ENCODE measurements around the gene AKR1C4.
"Not testable (repeated sequence)": the region's sequence is repeated elsewhere in the genome, so short reads cannot be mapped to it uniquely, and the experiment has no call there.

The AKR1C4 gene

DNA sequence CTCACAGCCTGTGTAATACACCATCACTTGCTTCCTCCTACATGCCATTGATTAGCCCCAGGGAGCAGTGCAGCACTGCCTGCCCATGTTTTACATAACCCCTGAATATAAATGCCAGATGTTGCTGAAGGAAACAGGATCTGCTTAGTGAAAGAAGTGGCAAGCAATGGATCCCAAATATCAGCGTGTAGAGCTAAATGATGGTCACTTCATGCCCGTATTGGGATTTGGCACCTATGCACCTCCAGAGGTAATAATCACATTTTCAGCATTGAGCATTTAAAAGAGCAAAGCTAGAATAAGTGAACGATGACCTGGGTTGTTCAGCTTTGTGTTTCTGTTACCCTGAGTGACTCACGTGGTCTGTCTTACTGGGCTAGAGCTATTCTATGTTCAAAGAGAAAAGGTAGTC is at the start of gene AKR1C4:
TSS of gene AKR1C4 (plus strand) at position 136 of the 412 bp plus-strand sequence. CDS start at position 167, 31 bp downstream.
- H3K36me3 ChIP-seq (ENCODE audit: insufficient read depth, low read length), result no peaks in the 10 kb centered on the region
- H3K4me1 ChIP-seq (ENCODE audit: insufficient read depth, low read length), result no peaks in the 10 kb centered on the region
- H3K9ac ChIP-seq (ENCODE audit: low read depth, low read length), result no peak within 1 kb of the TSS

DNA sequence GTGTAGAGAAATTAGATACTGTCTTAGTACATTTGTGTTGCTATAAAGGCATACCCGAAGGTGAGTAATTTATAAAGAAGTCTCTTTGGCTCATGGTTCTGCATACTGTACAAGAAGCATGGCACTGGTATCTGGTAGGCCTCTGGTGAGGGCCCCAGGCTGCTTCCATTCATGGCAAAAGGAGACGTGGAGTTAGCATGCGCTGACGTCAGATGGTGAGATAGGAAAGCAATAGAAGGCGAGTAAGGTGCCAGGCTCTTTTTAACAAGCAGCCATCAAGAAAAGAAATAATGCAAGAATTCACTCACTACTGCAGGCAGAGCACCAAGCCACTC is 49.8 kb upstream of the AKR1C4 start:
- Histone ChIP-seq H3K9me3 (ENCODE audit: control insufficient read depth, insufficient read depth, low read length) (0 out of 2 replicates have a peak, but pooled peaks cover 2% of the 10 kb centered on the region), H3K36me3 (ENCODE audit: insufficient read depth, low read length) (no peaks in the 10 kb centered on the region), H3K4me1 (ENCODE audit: insufficient read depth, low read length) (no peaks in the 10 kb centered on the region), H3K9ac (ENCODE audit: low read depth, low read length) (no peak overlapping the region)

More for the DNA sequence above, at the start of gene AKR1C4:
- no peaks in the 10 kb centered on the region for H3K9me3 ChIP-seq (ENCODE audit: control insufficient read depth, insufficient read depth, low read length)

- Histone ChIP-seq H3K9me3 (ENCODE audit: control insufficient read depth, insufficient read depth, low read length) (0 out of 2 replicates have a peak, but pooled peaks cover 2% of the 10 kb centered on the region), H3K36me3 (ENCODE audit: insufficient read depth, low read length) (no peaks in the 10 kb centered on the region), H3K9ac (ENCODE audit: low read depth, low read length) (no peak overlapping the region), H3K4me1 (ENCODE audit: insufficient read depth, low read length) (no peaks in the 10 kb centered on the region)
These were observed 49.2 kb upstream of the AKR1C4 start for GRCh38 chr10:5147255-5147980.

DNA sequence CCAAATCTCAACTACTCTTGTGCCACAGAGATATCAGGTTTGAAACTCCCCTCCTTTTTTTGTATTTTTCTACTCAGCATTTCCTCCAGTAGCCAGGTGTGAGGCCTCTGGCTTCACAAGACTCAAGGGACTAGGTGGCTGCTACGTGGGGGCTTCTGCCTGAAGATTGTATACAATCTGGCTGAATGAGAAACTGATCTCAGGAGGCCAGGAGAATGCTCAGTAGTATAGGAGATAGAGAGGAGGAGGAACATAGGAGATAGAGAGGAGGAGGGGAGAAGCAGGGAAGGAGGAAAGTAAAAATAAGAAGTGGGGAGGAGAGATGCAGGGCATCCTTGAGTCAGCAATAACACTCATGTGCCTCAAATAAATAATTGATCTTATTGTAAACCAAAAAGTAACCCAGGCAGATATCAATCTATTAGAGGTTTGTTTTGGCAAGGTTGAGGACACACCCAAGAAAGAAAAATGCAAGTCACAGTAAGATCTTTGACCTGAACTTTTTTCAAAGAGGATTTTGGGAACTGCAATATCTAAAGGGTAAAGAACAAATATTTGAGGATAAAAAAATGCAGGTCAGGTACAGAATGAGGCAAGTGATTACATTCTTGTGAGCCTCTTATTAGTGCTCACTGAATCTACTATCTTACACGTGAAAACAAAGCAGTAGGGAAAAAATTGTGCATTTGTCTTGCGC is 48.5 kb upstream of the AKR1C4 start:
- Histone ChIP-seq H3K36me3 (ENCODE audit: insufficient read depth, low read length) (no peaks in the 10 kb centered on the region), H3K9me3 (ENCODE audit: control insufficient read depth, insufficient read depth, low read length) (peaks cover 4% of the 10 kb centered on the region; the same call in 1 of the 2 replicates), H3K9ac (ENCODE audit: low read depth, low read length) (no peak overlapping the region), H3K4me1 (ENCODE audit: insufficient read depth, low read length) (no peaks in the 10 kb centered on the region)

DNA sequence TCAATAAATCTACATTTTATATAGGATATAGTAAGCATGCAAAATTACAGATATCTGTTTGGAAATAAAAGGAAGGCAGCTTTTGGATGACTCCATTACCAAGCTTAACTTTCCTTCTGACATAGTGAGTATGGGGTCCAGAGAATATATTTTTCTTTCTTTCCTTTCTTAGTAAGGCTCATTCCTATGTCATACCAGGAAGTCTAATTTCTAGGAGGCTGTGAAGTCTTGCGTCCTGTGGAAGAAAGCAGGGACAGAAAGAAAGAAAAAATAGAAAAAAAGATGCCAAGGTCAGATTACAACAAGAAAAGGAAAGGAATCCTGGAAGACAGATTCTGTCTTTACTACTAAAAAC is 48.0 kb upstream of the AKR1C4 start:
- H3K4me1 ChIP-seq (ENCODE audit: insufficient read depth, low read length), result no peaks in the 10 kb centered on the region
- no peak overlapping the region for H3K9ac ChIP-seq (ENCODE audit: low read depth, low read length)
- H3K36me3 ChIP-seq (ENCODE audit: insufficient read depth, low read length), result no peaks in the 10 kb centered on the region
- H3K9me3 ChIP-seq (ENCODE audit: control insufficient read depth, insufficient read depth, low read length), result peaks cover 4% of the 10 kb centered on the region; the same call in 1 of the 2 replicates

DNA sequence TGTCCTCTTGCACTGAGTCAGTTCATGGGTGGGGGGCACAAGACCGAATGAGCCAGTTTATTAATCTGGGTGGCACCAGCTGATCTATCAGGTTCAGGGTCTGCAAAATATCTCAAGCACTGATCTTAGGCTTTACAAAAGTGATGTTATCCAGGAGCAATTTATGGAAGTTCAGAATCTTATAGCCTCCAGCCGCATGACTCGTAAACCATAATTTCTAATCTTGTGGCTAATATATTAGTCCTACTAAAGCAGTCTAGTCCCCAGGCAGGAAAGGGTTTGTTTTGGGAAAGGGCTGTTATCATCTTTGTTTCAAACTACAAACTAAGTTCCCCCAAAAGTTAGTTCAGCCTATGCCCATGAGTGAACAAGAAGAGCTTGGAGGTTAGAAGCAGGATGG is 45.6 kb upstream of the AKR1C4 start:
- peaks cover 4% of the 10 kb centered on the region; the same call in 1 of the 2 replicates for H3K9me3 ChIP-seq (ENCODE audit: control insufficient read depth, insufficient read depth, low read length)
- H3K9ac ChIP-seq (ENCODE audit: low read depth, low read length), result no peak overlapping the region
- no peaks in the 10 kb centered on the region for H3K36me3 ChIP-seq (ENCODE audit: insufficient read depth, low read length)
- no peaks in the 10 kb centered on the region for H3K4me1 ChIP-seq (ENCODE audit: insufficient read depth, low read length)

DNA sequence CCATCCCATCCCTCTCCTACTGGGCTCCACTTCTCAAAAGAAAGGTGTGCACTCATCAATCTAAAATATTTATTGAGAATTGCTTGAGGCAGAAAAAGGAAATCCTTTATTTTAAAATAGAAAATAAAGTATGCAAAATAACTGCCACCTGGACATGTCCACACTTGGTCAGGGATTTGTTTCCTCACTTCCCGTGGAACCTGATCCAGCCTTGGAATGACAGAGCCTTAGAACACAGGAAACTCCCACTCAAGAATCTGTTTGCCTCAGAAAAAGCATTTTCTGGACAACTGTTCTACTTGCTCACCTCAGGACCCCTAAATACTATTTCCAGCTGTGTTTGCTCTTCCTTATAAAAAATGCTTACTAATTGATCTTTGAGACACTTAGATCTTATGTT is 40.7 kb upstream of the AKR1C4 start:
- no peaks in the 10 kb centered on the region for H3K36me3 ChIP-seq (ENCODE audit: insufficient read depth, low read length)
- peaks cover 2% of the 10 kb centered on the region; the same call in 1 of the 2 replicates for H3K9me3 ChIP-seq (ENCODE audit: control insufficient read depth, insufficient read depth, low read length)
- H3K9ac ChIP-seq (ENCODE audit: low read depth, low read length), result no peak overlapping the region
- H3K4me1 ChIP-seq (ENCODE audit: insufficient read depth, low read length), result no peaks in the 10 kb centered on the region

DNA sequence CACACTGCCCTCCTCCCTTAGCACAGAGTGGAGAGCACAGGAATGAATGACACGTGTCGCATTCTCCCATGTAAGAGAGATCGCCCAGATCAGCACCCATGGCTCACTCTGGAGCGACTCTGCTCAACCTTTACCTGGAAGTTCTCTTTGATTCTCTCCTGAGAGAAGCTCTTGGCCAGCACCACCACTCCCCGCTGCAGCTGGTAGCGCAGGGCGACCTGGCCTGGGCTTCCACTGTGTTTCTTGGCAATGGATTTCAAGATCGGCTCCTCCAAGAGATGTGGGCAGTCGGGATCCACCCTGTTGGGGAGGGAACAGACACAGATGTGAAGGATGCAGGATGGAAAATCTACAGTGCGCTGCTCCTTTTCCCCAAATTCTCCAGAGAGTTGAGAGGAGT is 39.1 kb upstream of the AKR1C4 start:
- Histone ChIP-seq H3K36me3 (ENCODE audit: insufficient read depth, low read length) (no peaks in the 10 kb centered on the region), H3K4me1 (ENCODE audit: insufficient read depth, low read length) (no peaks in the 10 kb centered on the region), H3K9ac (ENCODE audit: low read depth, low read length) (no peak overlapping the region), H3K9me3 (ENCODE audit: control insufficient read depth, insufficient read depth, low read length) (peaks cover 2% of the 10 kb centered on the region; the same call in 1 of the 2 replicates)

DNA sequence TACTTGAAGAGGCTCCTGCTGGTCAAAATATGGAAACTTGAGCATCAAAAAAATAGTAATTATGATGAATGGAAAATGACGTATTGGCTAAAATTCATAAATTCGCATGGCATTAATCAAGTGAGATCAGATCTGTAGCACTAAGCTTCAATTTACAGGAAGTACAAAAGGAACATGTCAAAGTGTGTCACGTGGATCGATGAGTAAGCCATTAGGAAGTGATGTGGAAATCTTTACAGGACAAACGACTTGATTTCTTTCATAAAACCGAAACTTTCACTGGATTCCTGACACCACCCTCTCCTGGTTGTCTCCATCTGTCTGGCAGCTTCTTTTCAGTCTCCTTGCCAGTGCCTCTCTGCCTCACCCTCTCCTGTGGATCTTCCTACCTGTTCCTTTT is 37.5 kb upstream of the AKR1C4 start:
- no peaks in the 10 kb centered on the region for H3K4me1 ChIP-seq (ENCODE audit: insufficient read depth, low read length)
- H3K9ac ChIP-seq (ENCODE audit: low read depth, low read length), result no peak overlapping the region
- H3K9me3 ChIP-seq (ENCODE audit: control insufficient read depth, insufficient read depth, low read length), result no peaks in the 10 kb centered on the region; the same call in 1 of the 2 replicates
- H3K36me3 ChIP-seq (ENCODE audit: insufficient read depth, low read length), result no peaks in the 10 kb centered on the region

GRCh38 chr10:5163487-5163886 is 33.1 kb upstream of the AKR1C4 start:
- Histone ChIP-seq H3K9me3 (ENCODE audit: control insufficient read depth, insufficient read depth, low read length) (peaks cover 4% of the 10 kb centered on the region; the same call in 1 of the 2 replicates), H3K36me3 (ENCODE audit: insufficient read depth, low read length) (no peaks in the 10 kb centered on the region), H3K9ac (ENCODE audit: low read depth, low read length) (no peak overlapping the region), H3K4me1 (ENCODE audit: insufficient read depth, low read length) (no peaks in the 10 kb centered on the region)

DNA sequence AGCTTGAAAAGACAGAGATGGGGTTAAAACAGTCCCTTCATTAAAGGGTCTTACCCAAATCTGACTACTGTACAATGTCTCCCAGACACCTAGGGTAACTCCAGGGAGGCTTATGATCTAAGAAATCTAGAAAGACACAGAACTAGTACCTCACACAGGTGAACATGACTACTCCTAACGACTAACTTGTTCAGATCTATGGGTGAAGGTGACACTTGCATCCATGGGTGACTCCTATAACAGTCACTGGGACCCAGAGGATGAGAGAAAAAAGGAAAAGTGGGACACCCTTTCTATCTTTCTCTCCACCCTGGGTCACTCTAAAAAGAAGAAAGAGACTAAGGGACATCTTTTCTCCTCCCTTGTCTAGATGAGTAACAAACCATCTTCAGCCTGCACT is 30.9 kb upstream of the AKR1C4 start:
- H3K9ac ChIP-seq (ENCODE audit: low read depth, low read length), result no peak overlapping the region
- H3K4me1 ChIP-seq (ENCODE audit: insufficient read depth, low read length), result no peaks in the 10 kb centered on the region
- H3K36me3 ChIP-seq (ENCODE audit: insufficient read depth, low read length), result no peaks in the 10 kb centered on the region
- H3K9me3 ChIP-seq (ENCODE audit: control insufficient read depth, insufficient read depth, low read length), result peaks cover 4% of the 10 kb centered on the region; the same call in 1 of the 2 replicates

- Histone ChIP-seq H3K9me3 (ENCODE audit: control insufficient read depth, insufficient read depth, low read length) (0 out of 2 replicates have a peak, but pooled peaks cover 4% of the 10 kb centered on the region), H3K9ac (ENCODE audit: low read depth, low read length) (no peak overlapping the region), H3K36me3 (ENCODE audit: insufficient read depth, low read length) (no peaks in the 10 kb centered on the region), H3K4me1 (ENCODE audit: insufficient read depth, low read length) (no peaks in the 10 kb centered on the region)
These were observed 27.7 kb upstream of the AKR1C4 start for GRCh38 chr10:5168897-5169420.

- H3K4me1 ChIP-seq (ENCODE audit: insufficient read depth, low read length); H3K9me3 ChIP-seq (ENCODE audit: control insufficient read depth, insufficient read depth, low read length); H3K9ac ChIP-seq (ENCODE audit: low read depth, low read length); H3K36me3 ChIP-seq (ENCODE audit: insufficient read depth, low read length): not testable (repeated sequence)
These were observed 21.1 kb upstream of the AKR1C4 start for GRCh38 chr10:5175581-5175980.

DNA sequence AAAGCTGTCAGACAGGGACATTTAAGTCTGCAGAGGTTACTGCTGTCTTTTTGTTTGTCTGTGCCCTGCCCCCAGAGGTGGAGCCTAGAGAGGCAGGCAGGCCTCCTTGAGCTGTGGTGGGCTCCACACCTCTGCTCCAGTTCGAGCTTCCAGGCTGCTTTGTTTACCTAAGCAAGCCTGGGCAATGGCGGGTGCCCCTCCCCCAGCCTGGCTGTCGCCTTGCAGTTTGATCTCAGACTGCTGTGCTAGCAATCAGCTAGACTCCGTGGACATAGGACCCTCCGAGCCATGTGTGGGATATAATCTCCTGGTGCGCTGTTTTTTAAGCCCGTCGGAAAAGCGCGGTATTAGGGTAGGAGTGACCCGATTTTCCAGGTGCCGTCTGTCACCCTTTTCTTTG is 16.1 kb upstream of the AKR1C4 start:
- not testable (repeated sequence) for H3K4me1 ChIP-seq (ENCODE audit: insufficient read depth, low read length); H3K36me3 ChIP-seq (ENCODE audit: insufficient read depth, low read length); H3K9me3 ChIP-seq (ENCODE audit: control insufficient read depth, insufficient read depth, low read length); H3K9ac ChIP-seq (ENCODE audit: low read depth, low read length)

- H3K9me3 ChIP-seq (ENCODE audit: control insufficient read depth, insufficient read depth, low read length), result no peaks in the 10 kb centered on the region
- no peak overlapping the region for H3K9ac ChIP-seq (ENCODE audit: low read depth, low read length)
- no peaks in the 10 kb centered on the region for H3K4me1 ChIP-seq (ENCODE audit: insufficient read depth, low read length)
- no peaks in the 10 kb centered on the region for H3K36me3 ChIP-seq (ENCODE audit: insufficient read depth, low read length)
These were observed 12.7 kb upstream of the AKR1C4 start for GRCh38 chr10:5183923-5184322.
